H9 (cell line): ENCODE results near the gene SMC4. TPM values are rescaled to one million over a fixed set of nuclear protein-coding genes. Genes with fewer than 3 reads are reported as not detected.

Experiments
- DNase-seq: peaks from one replicate; pipeline ENCODE4 v3.0.0-alpha.2; 2017
- H2AFZ ChIP-seq: one replicate; pipeline ENCODE4 v1.6.1; 2013; ENCODE audit warnings: mild to moderate bottlenecking, low read length, control low read depth, moderate library complexity
- H2AK5ac ChIP-seq: 2 replicates; pipeline ENCODE4 v1.6.1; 2013; ENCODE audit warnings: low read length, control low read depth, mixed read lengths; ENCODE audit not compliant: insufficient read length
- H2BK120ac ChIP-seq: one replicate; pipeline ENCODE4 v1.6.1; 2013; ENCODE audit warnings: low read depth, mild to moderate bottlenecking, low read length, control low read depth, inconsistent platforms; ENCODE audit not compliant: poor library complexity, severe bottlenecking
- H2BK12ac ChIP-seq: 2 replicates; pipeline ENCODE4 v1.6.1; 2013; ENCODE audit warnings: low read length, control low read depth, mixed read lengths, low read depth; ENCODE audit not compliant: insufficient read length
- H2BK15ac ChIP-seq: 2 replicates; pipeline ENCODE4 v1.6.1; 2013; ENCODE audit warnings: low read depth, low read length, control low read depth
- H2BK20ac ChIP-seq: one replicate; pipeline ENCODE4 v1.6.1; 2013; ENCODE audit warnings: low read depth, mild to moderate bottlenecking, low read length, control low read depth, inconsistent platforms; ENCODE audit not compliant: poor library complexity, severe bottlenecking
- H2BK5ac ChIP-seq: 2 replicates; pipeline ENCODE4 v1.6.1; 2013; ENCODE audit warnings: low read length, control low read depth, mixed read lengths; ENCODE audit not compliant: insufficient read length
- H3K14ac ChIP-seq: 2 replicates; pipeline ENCODE4 v1.6.1; 2013; ENCODE audit warnings: low read length, control low read depth; ENCODE audit not compliant: insufficient read depth
- H3K18ac ChIP-seq: 2 replicates; pipeline ENCODE4 v1.6.1; 2013; ENCODE audit warnings: low read depth, mild to moderate bottlenecking, mixed read lengths, low read length, control low read depth; ENCODE audit not compliant: insufficient read length
- H3K23ac ChIP-seq: 2 replicates; pipeline ENCODE4 v1.6.1; 2013; ENCODE audit warnings: low read length, control low read depth, mixed read lengths, low read depth; ENCODE audit not compliant: insufficient read length
- H3K23me2 ChIP-seq: 2 replicates; pipeline ENCODE4 v1.6.1; 2013; ENCODE audit warnings: low read depth, mild to moderate bottlenecking, mixed read lengths, low read length, control low read depth; ENCODE audit not compliant: insufficient read length, poor library complexity, severe bottlenecking
- H3K27ac ChIP-seq: 2 replicates; pipeline ENCODE4 v1.5.1; 2013; ENCODE audit warnings: low read length, control low read depth, mixed read lengths, low read depth; ENCODE audit not compliant: insufficient read length
- H3K27me3 ChIP-seq: 2 replicates; pipeline ENCODE4 v1.6.1; 2013; ENCODE audit warnings: low read length, control low read depth, inconsistent platforms; ENCODE audit not compliant: insufficient read depth
- H3K4ac ChIP-seq: 2 replicates; pipeline ENCODE4 v1.6.1; 2013; ENCODE audit warnings: low read depth, mild to moderate bottlenecking, control low read depth, inconsistent platforms, low read length, moderate library complexity
- H3K4me1 ChIP-seq: 2 replicates; pipeline ENCODE4 v1.6.1; 2013; ENCODE audit warnings: low read length, control low read depth, inconsistent platforms; ENCODE audit not compliant: insufficient read depth
- H3K4me2 ChIP-seq: 2 replicates; pipeline ENCODE4 v1.6.1; 2013; ENCODE audit warnings: low read length, control low read depth, mixed read lengths; ENCODE audit not compliant: insufficient read length, insufficient read depth
- H3K56ac ChIP-seq: 2 replicates; pipeline ENCODE4 v1.6.1; 2013; ENCODE audit warnings: low read depth, mild to moderate bottlenecking, mixed read lengths, low read length, control low read depth; ENCODE audit not compliant: insufficient read length
- H3K79me1 ChIP-seq: 2 replicates; pipeline ENCODE4 v1.6.1; 2013; ENCODE audit warnings: low read depth, mild to moderate bottlenecking, moderate library complexity, low read length, control low read depth, inconsistent platforms; ENCODE audit not compliant: insufficient read depth, poor library complexity, severe bottlenecking
- H3K79me2 ChIP-seq: 2 replicates; pipeline ENCODE4 v1.6.1; 2013; ENCODE audit warnings: low read length, control low read depth, inconsistent platforms; ENCODE audit not compliant: insufficient read depth
- H3K9ac ChIP-seq: 2 replicates; pipeline ENCODE4 v1.6.1; 2013; ENCODE audit warnings: low read length, control low read depth, mixed read lengths; ENCODE audit not compliant: insufficient read length; ENCODE audit errors: extremely low read depth
- H3K9me3 ChIP-seq: one replicate; pipeline ENCODE4 v1.6.1; 2013; ENCODE audit warnings: low read depth, low read length, inconsistent platforms; ENCODE audit not compliant: control insufficient read depth
- H3T11ph ChIP-seq: one replicate; pipeline ENCODE4 v1.6.1; 2013; ENCODE audit warnings: mild to moderate bottlenecking, low read length, control low read depth, inconsistent platforms
- H4K20me1 ChIP-seq: one replicate; pipeline ENCODE4 v1.6.1; 2013; ENCODE audit not compliant: control insufficient read depth, insufficient read length, insufficient read depth
- H4K5ac ChIP-seq: 2 replicates; pipeline ENCODE4 v1.6.1; 2013; ENCODE audit warnings: low read depth, mild to moderate bottlenecking, mixed read lengths, low read length, control low read depth; ENCODE audit not compliant: insufficient read length
- H4K8ac ChIP-seq: replicated peaks from 2 replicates; pipeline ENCODE4 v1.6.1; 2013; ENCODE audit warnings: low read length, control low read depth, mixed read lengths, low read depth; ENCODE audit not compliant: insufficient read length
- H4K91ac ChIP-seq: 2 replicates; pipeline ENCODE4 v1.6.1; 2013; ENCODE audit warnings: low read depth, mild to moderate bottlenecking, moderate library complexity, mixed read lengths, low read length, control low read depth; ENCODE audit not compliant: insufficient read length
- H3K27ac Mint-ChIP-seq, 3 experiments: 2 replicates in 2 of 3; 3 replicates in 1 of 3; pipeline ENCODE4 v1.8.0; 2020 to 2021; ENCODE audit warnings: mixed read lengths in 3 of 3, mild to moderate bottlenecking in 1 of 3, moderate library complexity in 1 of 3
- H3K27me3 Mint-ChIP-seq: 2 replicates; pipeline ENCODE4 v1.8.0; 2021; ENCODE audit warnings: low read depth, mild to moderate bottlenecking, moderate library complexity, mixed read lengths
- H3K36me3 Mint-ChIP-seq, 3 experiments: 2 replicates in 2 of 3; 3 replicates in 1 of 3; pipeline ENCODE4 v1.8.0; 2020 to 2021; ENCODE audit warnings: low read depth in 3 of 3, mixed read lengths in 3 of 3; ENCODE audit not compliant: insufficient read depth in 1 of 3
- H3K4me1 Mint-ChIP-seq, 2 experiments: 2 replicates each; pipeline ENCODE4 v1.8.0; 2020; ENCODE audit warnings: mixed read lengths in 2 of 2
- H3K4me3 Mint-ChIP-seq, 2 experiments: 2 replicates in 1 of 2; 3 replicates in 1 of 2; pipeline ENCODE4 v1.8.0; 2020 to 2021; ENCODE audit warnings: mild to moderate bottlenecking in 2 of 2, mixed read lengths in 2 of 2, moderate library complexity in 1 of 2
- H3K9me3 Mint-ChIP-seq, 2 experiments: 2 replicates in 1 of 2; 3 replicates in 1 of 2; pipeline ENCODE4 v1.8.0; 2020; ENCODE audit warnings: mild to moderate bottlenecking in 2 of 2, mixed read lengths in 2 of 2, moderate library complexity in 1 of 2
- WGBS: extraction: QIAGEN DNeasy Blood & Tissue Kit; methylation state at CpG from one replicate; pipeline ENCODE4 v1.1.7; 2013; ENCODE audit warnings: missing lambda C conversion rate, low lambda C conversion rate, mixed read lengths; ENCODE audit not compliant: insufficient read length; ENCODE audit errors: extremely low coverage; 5-methylcytosine and 5-hydroxymethylcytosine counted together
- total RNA-seq: library from RNA; stranded (reverse); gene quantifications from 2 replicates; pipeline ENCODE4 v1.2.1, GENCODE V29; 2021
- TF ChIP-seq, protein P1 (sequence below): fragments of 200-600 bp; sonication (generic); conservative IDR thresholded peaks from 3 replicates; pipeline ENCODE4 v1.8.0; 2021; ENCODE audit warnings: antibody characterized with exemption, mild to moderate bottlenecking

The SMC4 gene
- total RNA-seq, 1 experiment from 2014 or later = 130 TPM

GRCh38 chr3:160437083-160437455 lies 37.6 kb downstream of the SMC4 start:
- H2BK12ac ChIP-seq = no peak overlapping the region
- WGBS = no CpG with 5 or more reads among the region's 5 CpGs
- peaks cover 6% of the 10 kb centered on the region for H3K79me1 ChIP-seq
- no peak overlapping the region for H3K56ac ChIP-seq
- H3K14ac ChIP-seq = no peak overlapping the region
- no peak overlapping the region for H2BK20ac ChIP-seq
- no peak overlapping the region for H3K4me3 Mint-ChIP-seq
- peak overlapping the region; percentile 31 to 81 (median 44); a peak in 2 of 7 replicates for H3K27ac Mint-ChIP-seq
- peaks cover 41 to 72% (median 66%) of the 10 kb centered on the region in 3 experiments for H3K36me3 Mint-ChIP-seq
- H2AFZ ChIP-seq = no peak overlapping the region
- H2BK120ac ChIP-seq = no peak overlapping the region
- peaks cover 7% of the 10 kb centered on the region; the same call in 1 of the 2 replicates for H3K79me2 ChIP-seq
- H3K27me3 ChIP-seq = no peaks in the 10 kb centered on the region
- H4K8ac ChIP-seq = no peak overlapping the region
- no peak overlapping the region for H2AK5ac ChIP-seq
- no peaks in the 10 kb centered on the region for H4K20me1 ChIP-seq
- H2BK15ac ChIP-seq = no peak overlapping the region
- H3K23me2 ChIP-seq = no peaks in the 10 kb centered on the region
- no peak overlapping the region for H3K18ac ChIP-seq
- H3K9ac ChIP-seq = no peak overlapping the region
- no peak overlapping the region for H4K5ac ChIP-seq
- DNase-seq = no peak
- H3K4me1 Mint-ChIP-seq = peaks cover 18 to 23% of the 10 kb centered on the region in 2 experiments
- no peak overlapping the region for H3T11ph ChIP-seq
- no peak overlapping the region for H3K4me2 ChIP-seq
- no peak overlapping the region for H3K4ac ChIP-seq
- no peaks in the 10 kb centered on the region for H3K9me3 Mint-ChIP-seq
- no peaks in the 10 kb centered on the region for H3K9me3 ChIP-seq
- H4K91ac ChIP-seq = no peak overlapping the region
- H3K4me1 ChIP-seq = no peaks in the 10 kb centered on the region
- H3K27me3 Mint-ChIP-seq = no peaks in the 10 kb centered on the region; the same call in 1 of the 2 replicates
- H3K23ac ChIP-seq = no peak overlapping the region
- no peak overlapping the region for H3K27ac ChIP-seq
- H2BK5ac ChIP-seq = no peak overlapping the region
- TF ChIP-seq, protein P1, sequence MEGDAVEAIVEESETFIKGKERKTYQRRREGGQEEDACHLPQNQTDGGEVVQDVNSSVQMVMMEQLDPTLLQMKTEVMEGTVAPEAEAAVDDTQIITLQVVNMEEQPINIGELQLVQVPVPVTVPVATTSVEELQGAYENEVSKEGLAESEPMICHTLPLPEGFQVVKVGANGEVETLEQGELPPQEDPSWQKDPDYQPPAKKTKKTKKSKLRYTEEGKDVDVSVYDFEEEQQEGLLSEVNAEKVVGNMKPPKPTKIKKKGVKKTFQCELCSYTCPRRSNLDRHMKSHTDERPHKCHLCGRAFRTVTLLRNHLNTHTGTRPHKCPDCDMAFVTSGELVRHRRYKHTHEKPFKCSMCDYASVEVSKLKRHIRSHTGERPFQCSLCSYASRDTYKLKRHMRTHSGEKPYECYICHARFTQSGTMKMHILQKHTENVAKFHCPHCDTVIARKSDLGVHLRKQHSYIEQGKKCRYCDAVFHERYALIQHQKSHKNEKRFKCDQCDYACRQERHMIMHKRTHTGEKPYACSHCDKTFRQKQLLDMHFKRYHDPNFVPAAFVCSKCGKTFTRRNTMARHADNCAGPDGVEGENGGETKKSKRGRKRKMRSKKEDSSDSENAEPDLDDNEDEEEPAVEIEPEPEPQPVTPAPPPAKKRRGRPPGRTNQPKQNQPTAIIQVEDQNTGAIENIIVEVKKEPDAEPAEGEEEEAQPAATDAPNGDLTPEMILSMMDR = no peak
